Muscle of back (tissue), 13 donors: ENCODE results near the gene GSDMA. TPM values are rescaled to one million over a fixed set of nuclear protein-coding genes. Genes with fewer than 3 reads are reported as not detected.

ENCODE experiments used
- DNase-seq, 3 donors: peaks; one replicate each; pipeline versions ENCODE4 v3.0.0 to v3.0.0-alpha.2; 2013
- long read RNA-seq, 9 donors: transcript quantifications; one replicate each; lab custom pipeline, GENCODE V29; 2026
- polyA plus RNA-seq, 10 donors: library from polyadenylated mRNA; unstranded; fragments of 120-200 nt; gene quantifications; one replicate each; pipeline ENCODE4 v1.2.1, GENCODE V29; 2013; ENCODE audit not compliant: insufficient read length in 10 of 10

The GSDMA gene
- polyA plus RNA-seq, result under 1 TPM in 8 of 10 donors, not detected in 2; 0.05 to 0.31 (median 0.13) TPM
- long read RNA-seq, donor 1, result 0 reads
- long read RNA-seq, donor 2, result 0 reads
- long read RNA-seq, donor 3, result 0 reads
- long read RNA-seq, donor 4, result 0 reads
- long read RNA-seq, donor 5, result 0 reads
- long read RNA-seq, donor 6, result 0 reads
- long read RNA-seq, donor 7, result 0 reads
- long read RNA-seq, donor 8, result 0 reads
- long read RNA-seq, donor 9, result 0 reads

- no peak for DNase-seq
These were observed at the start of gene GSDMA for GRCh38 chr17:39962642-39963220. TSS of gene GSDMA (plus strand) at chr17:39963004. CDS start at chr17:39965688, 2,684 bp downstream.

GRCh38 chr17:39913989-39914388, 48.8 kb upstream of the GSDMA start:
- no peak for DNase-seq

- DNase-seq, result no peak
These were observed 47.2 kb upstream of the GSDMA start for GRCh38 chr17:39915559-39915958.

GRCh38 chr17:39916918-39917317, 45.9 kb upstream of the GSDMA start:
- DNase-seq, result no peak

- no peak for DNase-seq
These were observed 43.6 kb upstream of the GSDMA start for GRCh38 chr17:39919087-39919683.

- no peak for DNase-seq
These were observed 42.3 kb upstream of the GSDMA start for GRCh38 chr17:39920218-39921210.

GRCh38 chr17:39921323-39921722, 41.5 kb upstream of the GSDMA start:
- DNase-seq, result no peak

GRCh38 chr17:39922006-39922405, 40.8 kb upstream of the GSDMA start:
- DNase-seq, result no peak

- DNase-seq, result no peak
These were observed 39.6 kb upstream of the GSDMA start for GRCh38 chr17:39923230-39923629.

GRCh38 chr17:39923836-39924690, 38.7 kb upstream of the GSDMA start:
- no peak for DNase-seq

- DNase-seq, result no peak
These were observed 38.1 kb upstream of the GSDMA start for GRCh38 chr17:39924691-39925055.

- no peak for DNase-seq
These were observed 37.3 kb upstream of the GSDMA start for GRCh38 chr17:39925282-39926134.

GRCh38 chr17:39926135-39926587, 36.6 kb upstream of the GSDMA start:
- DNase-seq, result no peak

GRCh38 chr17:39926588-39927100, 36.2 kb upstream of the GSDMA start:
- DNase-seq, result peak in 1 of 3 donors; percentile 42

GRCh38 chr17:39927101-39927928, 35.5 kb upstream of the GSDMA start, which contains the start of the genes LRRC3C and ORMDL3:
TSS of gene LRRC3C (plus strand) at chr17:39927732. CDS start at chr17:39941524, 13,792 bp downstream.
TSS of gene ORMDL3 (minus strand) at chr17:39927601. CDS start at chr17:39924203, 3,398 bp downstream.
- DNase-seq, result peak; percentile 93 to 98 (median 96)

- DNase-seq, result no peak
These were observed 34.6 kb upstream of the GSDMA start for GRCh38 chr17:39927929-39928857.

- peak in 1 of 3 donors; percentile 91 for DNase-seq
These were observed 33.8 kb upstream of the GSDMA start for GRCh38 chr17:39928858-39929645.
